ENCODE results near the gene HIBADH.

- TF ChIP-seq CTCF (IDR thresholded peaks at IDR 0.05), result no peak
- TF ChIP-seq EP300 (IDR thresholded peaks at IDR 0.05), result no peak
- no peak for TF ChIP-seq POLR2A (IDR thresholded peaks at IDR 0.05)
- TF ChIP-seq POLR2AphosphoS5 (IDR thresholded peaks at IDR 0.05), result no peak
Measured at GRCh38 chr7:27705200-27705594, 42.5 kb upstream of the HIBADH start.
